ENCODE data around the gene TXNDC2. TPM values are rescaled to one million over a fixed set of nuclear protein-coding genes. Genes with fewer than 3 reads are reported as not detected.
A peak's percentile ranks its signal among the peaks of the same experiment; 100 is the strongest.

Gene TXNDC2
- total RNA-seq, 1 experiment from 2014 or later, result 0.12 TPM

DNA sequence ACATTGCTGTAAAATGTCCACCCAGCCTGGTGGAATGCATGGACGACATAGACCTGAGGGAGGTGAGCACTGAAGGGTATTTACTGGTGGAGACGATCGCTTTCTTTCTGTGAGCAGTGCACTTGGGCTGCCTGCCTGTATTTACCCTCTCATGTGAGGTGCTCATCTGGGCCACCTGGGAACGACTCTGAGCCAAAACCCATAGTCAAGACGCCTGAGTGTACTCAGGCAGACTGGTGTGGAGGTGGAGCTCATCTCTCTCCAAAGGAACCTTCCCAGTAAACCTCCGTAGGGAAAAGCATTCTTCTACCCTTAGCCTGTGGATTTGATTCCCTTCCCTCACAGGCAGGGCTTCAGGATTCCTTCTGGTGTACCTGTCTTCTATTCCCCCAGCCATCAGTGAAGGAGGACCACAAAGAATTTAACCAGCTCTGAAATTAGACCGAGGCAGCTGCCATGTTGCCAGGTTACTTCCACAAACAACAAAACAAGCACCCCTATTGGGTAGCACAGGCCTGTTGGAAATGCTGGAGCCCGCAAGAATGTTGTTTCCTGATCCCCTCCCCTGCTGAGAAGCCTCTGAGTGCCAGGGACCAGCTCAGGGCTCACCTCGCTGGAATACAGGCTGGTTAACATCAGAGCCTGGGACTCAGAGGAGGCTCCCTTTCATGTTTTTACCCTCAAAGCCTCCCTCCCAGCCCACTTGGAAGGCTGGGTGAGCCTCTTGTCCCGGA lies 47.5 kb upstream of the TXNDC2 start:
- H3K9me2 ChIP-seq (ENCODE audit: insufficient read depth), result no peaks in the 10 kb centered on the region
- peak overlapping the region; percentile 22 for H3K9ac ChIP-seq (ENCODE audit: low read length)
- H3K4me3 ChIP-seq (replicated peaks in 1 of 2; ENCODE audit: low read depth in 1 of 2, low read length in 2 of 2), result peak overlapping the region in 1 of 2 experiments; percentile 8; a peak in 1 of 4 replicates
- H3K4me1 ChIP-seq (ENCODE audit: control insufficient read depth in 1 of 2, insufficient read depth in 2 of 2, low read length in 2 of 2), result peaks cover 33 to 34% of the 10 kb centered on the region in 2 experiments
- H3K27ac ChIP-seq (ENCODE audit: low read depth, low read length), result peak overlapping the region; percentile 46
- no peaks in the 10 kb centered on the region for H3K36me3 ChIP-seq (ENCODE audit: control insufficient read depth in 1 of 2, insufficient read depth in 2 of 2, low read length in 2 of 2)
- intact Hi-C loops (cut with micrococcal nuclease), result no loop called here
- H3K9me3 ChIP-seq (ENCODE audit: control insufficient read depth in 1 of 2, insufficient read depth in 1 of 2, low read depth in 1 of 2, low read length in 2 of 2), result no peaks in the 10 kb centered on the region
- ATAC-seq, result peak; percentile 87
- no peaks in the 10 kb centered on the region for H3K27me3 ChIP-seq (ENCODE audit: insufficient read depth, low read length)
- H3K79me2 ChIP-seq (ENCODE audit: insufficient read depth, low read length), result no peaks in the 10 kb centered on the region
- H2AFZ ChIP-seq (ENCODE audit: low read depth, low read length, poor library complexity, severe bottlenecking), result no peak overlapping the region
- CTCF ChIA-PET, result no interaction called here
- H3K4me2 ChIP-seq (ENCODE audit: low read length), result peak overlapping the region; percentile 55
- TF ChIP-seq POLR2A (IDR thresholded peaks at IDR 0.05; ENCODE audit: borderline replicate concordance, extremely low read depth, insufficient read depth, insufficient read length) (no peak), TCF7L2 (IDR thresholded peaks at IDR 0.05; ENCODE audit: borderline replicate concordance, extremely low read depth, insufficient read depth, insufficient read length) (peak; percentile 73)
- peak; percentile 56 for DNase-seq (ENCODE audit: low read depth, low spot score)
- RAD21 ChIA-PET (ENCODE audit: low non-redundant PET in 1 of 2, low total read pairs in 2 of 2, uncharacterized antibody in 2 of 2, unreplicated experiment in 2 of 2), result no interaction called here
- no peaks in the 10 kb centered on the region for H4K20me1 ChIP-seq (ENCODE audit: insufficient read depth)
- no TSS peak for BruUV-seq (replicated peaks)
- POLR2A ChIA-PET, result interaction anchor here (1.2 kb wide), 1 partner anchor 10 kb away, joined by 5 read pairs; no protein-coding TSS in a partner anchor

DNA sequence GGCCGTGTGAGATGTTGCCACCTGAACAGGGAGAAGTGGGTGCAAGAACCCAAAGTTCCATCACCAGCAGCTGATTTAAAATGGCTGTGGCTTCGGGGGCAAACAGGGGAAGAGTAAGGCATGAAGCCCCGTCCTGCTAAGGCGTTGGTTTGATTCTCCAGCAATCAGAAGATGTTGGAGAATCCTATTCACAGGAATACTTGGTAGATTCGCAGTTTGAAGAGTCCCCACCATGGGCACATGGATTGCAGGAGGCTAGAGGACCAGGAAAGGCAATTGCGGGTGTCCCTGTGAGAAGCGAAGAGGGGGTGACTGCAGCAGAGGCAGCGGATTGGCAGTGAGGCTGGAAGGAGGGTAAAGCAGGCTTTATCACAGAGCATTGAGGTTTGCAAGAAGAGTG lies 46.6 kb upstream of the TXNDC2 start:
- ChIA-PET POLR2A (no interaction called here), RAD21 (ENCODE audit: low non-redundant PET in 1 of 2, low total read pairs in 2 of 2, uncharacterized antibody in 2 of 2, unreplicated experiment in 2 of 2) (no interaction called here), CTCF (no interaction called here)
- Histone ChIP-seq H3K79me2 (ENCODE audit: insufficient read depth, low read length) (no peaks in the 10 kb centered on the region), H3K9me2 (ENCODE audit: insufficient read depth) (no peaks in the 10 kb centered on the region), H3K4me1 (ENCODE audit: control insufficient read depth in 1 of 2, insufficient read depth in 2 of 2, low read length in 2 of 2) (peaks cover 33 to 34% of the 10 kb centered on the region in 2 experiments), H3K36me3 (ENCODE audit: control insufficient read depth in 1 of 2, insufficient read depth in 2 of 2, low read length in 2 of 2) (no peaks in the 10 kb centered on the region), H3K27ac (ENCODE audit: low read depth, low read length) (peak overlapping the region; percentile 46; the same call in 1 of the 2 replicates), H3K4me3 (replicated peaks in 1 of 2; ENCODE audit: low read depth in 1 of 2, low read length in 2 of 2) (no peak overlapping the region), H3K27me3 (ENCODE audit: insufficient read depth, low read length) (no peaks in the 10 kb centered on the region), H3K9ac (ENCODE audit: low read length) (no peak overlapping the region), H4K20me1 (ENCODE audit: insufficient read depth) (no peaks in the 10 kb centered on the region), H2AFZ (ENCODE audit: low read depth, low read length, poor library complexity, severe bottlenecking) (no peak overlapping the region), H3K4me2 (ENCODE audit: low read length) (peak overlapping the region; percentile 55; the same call in 1 of the 2 replicates), H3K9me3 (ENCODE audit: control insufficient read depth in 1 of 2, insufficient read depth in 1 of 2, low read depth in 1 of 2, low read length in 2 of 2) (no peaks in the 10 kb centered on the region)
- TF ChIP-seq, protein P1, sequence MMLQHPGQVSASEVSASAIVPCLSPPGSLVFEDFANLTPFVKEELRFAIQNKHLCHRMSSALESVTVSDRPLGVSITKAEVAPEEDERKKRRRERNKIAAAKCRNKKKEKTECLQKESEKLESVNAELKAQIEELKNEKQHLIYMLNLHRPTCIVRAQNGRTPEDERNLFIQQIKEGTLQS (IDR thresholded peaks at IDR 0.05), result no peak
- no peak for TF ChIP-seq TCF7L2 (IDR thresholded peaks at IDR 0.05; ENCODE audit: borderline replicate concordance, extremely low read depth, insufficient read depth, insufficient read length)
- no peak for TF ChIP-seq SP1 (IDR thresholded peaks at IDR 0.05; ENCODE audit: low read depth)
- TF ChIP-seq EZH2 (IDR thresholded peaks at IDR 0.05), result no peak
- ATAC-seq (no peak), DNase-seq (ENCODE audit: low read depth, low spot score) (no peak)
- BruUV-seq (replicated peaks), result no TSS peak
- intact Hi-C loops (cut with micrococcal nuclease), result no loop called here

Measured in HCT116 (cell line).